NB4 (cell line): Measurements from ENCODE around the gene TRPT1.

Source experiments
- CTCF ChIP-seq: IDR thresholded peaks from one replicate; pipeline ENCODE4 v1.5.1; 2012; ENCODE audit warnings: low read depth, low read length
- POLR2A ChIP-seq: IDR thresholded peaks from 2 replicates; pipeline ENCODE4 v1.6.1; 2011; ENCODE audit warnings: mild to moderate bottlenecking; ENCODE audit not compliant: insufficient read length; ENCODE audit errors: extremely low read depth

DNA sequence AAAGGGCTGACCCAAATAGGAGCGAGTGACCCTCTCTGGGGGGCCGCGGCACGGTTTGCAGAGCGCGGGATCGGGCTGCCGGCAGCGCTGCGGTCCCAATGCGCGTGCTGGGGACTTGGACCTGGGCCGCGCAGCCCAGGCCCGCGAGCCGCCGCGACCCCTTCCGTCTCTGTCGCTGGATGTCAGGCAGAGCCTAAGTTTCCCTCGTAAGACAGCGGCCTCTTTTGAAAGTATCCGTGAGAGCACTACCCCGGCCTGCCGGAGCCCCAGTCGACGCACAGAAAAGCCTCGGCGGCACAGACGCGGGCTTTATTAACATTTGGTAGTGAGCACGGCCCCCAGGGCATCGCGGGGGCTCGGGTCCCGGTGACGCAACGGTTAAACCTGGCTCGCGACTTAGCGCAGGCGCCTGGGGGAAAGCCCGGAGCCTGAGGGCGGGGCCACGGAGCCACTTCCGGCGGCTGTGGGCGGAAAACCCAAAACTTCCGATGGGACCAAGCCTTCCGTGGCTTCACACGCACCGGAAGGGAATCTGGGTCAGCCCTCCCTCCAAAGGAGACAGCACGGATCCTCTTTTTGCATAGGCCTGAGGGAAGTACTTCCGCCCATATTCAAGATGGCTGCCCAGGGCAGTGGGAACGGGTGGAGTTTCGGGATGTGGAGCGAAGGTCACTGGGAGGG is 43.7 kb upstream of the TRPT1 start:
- TF ChIP-seq POLR2A = peak; percentile 68
- no peak for TF ChIP-seq CTCF
